Gastrocnemius medialis (tissue), 4 donors: ENCODE data around the gene RNF2.

Experiments
- CTCF ChIP-seq, 5 experiments: fragments of 450-650 bp in 3 of 5; fragments of 200-600 bp in 2 of 5; sonication (generic) in 2 of 5; IDR thresholded peaks in 4 of 5; conservative IDR thresholded peaks in 1 of 5; 1 replicate in 4 of 5; 2 replicates in 1 of 5; pipeline ENCODE4 v1.5.1; 2016 to 2019; ENCODE audit warnings: antibody characterized with exemption in 5 of 5, mild to moderate bottlenecking in 3 of 5, moderate library complexity in 3 of 5
- POLR2A ChIP-seq, 2 donors: fragments of 450-650 bp; IDR thresholded peaks; one replicate each; pipeline ENCODE4 v1.6.1; 2017; ENCODE audit warnings: antibody characterized with exemption in 2 of 2, mild to moderate bottlenecking in 2 of 2, moderate library complexity in 2 of 2

GRCh38 chr1:185083818-185084217 lies 38.5 kb downstream of the RNF2 start:
- no peak for TF ChIP-seq CTCF (IDR thresholded peaks at IDR 0.05 in 4 of 5, conservative IDR thresholded peaks at IDR 0.05 in 1 of 5)
- TF ChIP-seq POLR2A (IDR thresholded peaks at IDR 0.05) = no peak
